ENCODE measurements around the gene GALNT6. TPM values are rescaled to one million over a fixed set of nuclear protein-coding genes. Genes with fewer than 3 reads are reported as not detected.

GALNT6 gene
- total and polyA plus RNA-seq, 2 donors (not counting 3 experiments of a cell fraction or from before 2014, with no cell fraction given): 18.7 to 39.2 TPM

GRCh38 chr12:51343201-51343600 lies 48.0 kb downstream of the GALNT6 start:
- TF ChIP-seq POLR2AphosphoS5 (IDR thresholded peaks at IDR 0.05; ENCODE audit: insufficient read depth, low read depth, low read length): no peak
- no peak for TF ChIP-seq CTCF (IDR thresholded peaks at IDR 0.05; ENCODE audit: extremely low read depth in 1 of 2, insufficient read depth in 1 of 2, low read depth in 1 of 2, low read length in 2 of 2)
- no peak for TF ChIP-seq EZH2 (IDR thresholded peaks at IDR 0.05; ENCODE audit: borderline replicate concordance, low read depth, low read length, severe bottlenecking)
- no peak for TF ChIP-seq MAX (IDR thresholded peaks at IDR 0.05; ENCODE audit: insufficient read depth, insufficient read length)
- TF ChIP-seq GATA2 (IDR thresholded peaks at IDR 0.05; ENCODE audit: insufficient read depth, insufficient read length, low read depth, low read length): no peak
- TF ChIP-seq FOS (IDR thresholded peaks at IDR 0.05; ENCODE audit: borderline replicate concordance, insufficient read depth, low read length): no peak
- no peak for TF ChIP-seq MYC (IDR thresholded peaks at IDR 0.05; ENCODE audit: low read depth, low read length)
- TF ChIP-seq POLR2A (IDR thresholded peaks at IDR 0.05; ENCODE audit: low read depth, low read length): no peak
- TF ChIP-seq JUN (IDR thresholded peaks at IDR 0.05; ENCODE audit: borderline replicate concordance, insufficient read depth, insufficient read length, low read depth): no peak
- Histone ChIP-seq H3K36me3 (ENCODE audit: control insufficient read depth in 2 of 2, extremely low read depth in 1 of 2, insufficient read depth in 2 of 2, low read length in 2 of 2) (no peaks in the 10 kb centered on the region), H2AFZ (ENCODE audit: low read depth, low read length) (no peak overlapping the region), H3K4me3 (replicated peaks in 1 of 3; ENCODE audit: insufficient read depth in 1 of 3, low read depth in 1 of 3, low read length in 3 of 3) (no peak overlapping the region), H3K27ac (ENCODE audit: insufficient read depth, low read depth, low read length) (no peak overlapping the region), H3K9me3 (replicated peaks; ENCODE audit: control insufficient read depth, insufficient read depth, low read length) (no peaks in the 10 kb centered on the region), H3K4me2 (ENCODE audit: insufficient read depth, low read length) (no peak overlapping the region), H3K27me3 (ENCODE audit: control insufficient read depth in 2 of 2, insufficient read depth in 2 of 2, low read length in 2 of 2) (no peaks in the 10 kb centered on the region), H3K4me1 (ENCODE audit: control insufficient read depth, extremely low read depth, insufficient read depth, low read length) (no peaks in the 10 kb centered on the region), H3K9me1 (replicated peaks; ENCODE audit: control insufficient read depth, extremely low read depth, insufficient read depth, low read length) (no peaks in the 10 kb centered on the region), H4K20me1 (replicated peaks; ENCODE audit: control insufficient read depth, extremely low read depth, insufficient read depth, low read length) (no peaks in the 10 kb centered on the region), H3K9ac (replicated peaks; ENCODE audit: extremely low read depth, insufficient read depth, low read length) (no peak overlapping the region), H3K79me2 (ENCODE audit: control insufficient read depth, insufficient read depth, low read length) (no peaks in the 10 kb centered on the region)
- no peak for FAIRE-seq
- intact Hi-C loops (cut with micrococcal nuclease): no loop called here
- ChIA-PET POLR2A (no interaction called here), CTCF (interaction anchor here (2.9 to 3.7 kb wide), 2 partner anchors 125 to 577 kb away, joined by 27 to 35 read pairs; partner anchors contain the start of gene POU6F1)
- BruUV-seq (replicated peaks): no TSS peak
- dilution Hi-C loops (cut with MboI; ENCODE audit: extremely low pct_ligation_motif_present, low sequenced_read_pairs): no loop called here
- DNase-seq (ENCODE audit: low read depth, low spot score): no peak
